Endothelial cell (in vitro differentiated cells): ENCODE results near the gene GTSE1. TPM values are rescaled to one million over a fixed set of nuclear protein-coding genes. Genes with fewer than 3 reads are reported as not detected.

ENCODE experiments used
- DNase-seq: peaks from one replicate; pipeline ENCODE4 v3.0.0; 2021; ENCODE audit warnings: low spot score
- H3K27ac Mint-ChIP-seq: one replicate; pipeline ENCODE4 v1.8.0; 2021; ENCODE audit warnings: mixed read lengths, inconsistent platforms; ENCODE audit not compliant: unreplicated experiment
- H3K27me3 Mint-ChIP-seq: one replicate; pipeline ENCODE4 v1.8.0; 2021; ENCODE audit warnings: mild to moderate bottlenecking, moderate library complexity, mixed read lengths, inconsistent platforms; ENCODE audit not compliant: unreplicated experiment
- H3K36me3 Mint-ChIP-seq: one replicate; pipeline ENCODE4 v1.8.0; 2021; ENCODE audit warnings: mild to moderate bottlenecking, low read depth, mixed read lengths, inconsistent platforms; ENCODE audit not compliant: unreplicated experiment
- H3K4me1 Mint-ChIP-seq: one replicate; pipeline ENCODE4 v1.8.0; 2021; ENCODE audit warnings: mild to moderate bottlenecking, mixed read lengths, inconsistent platforms; ENCODE audit not compliant: unreplicated experiment
- H3K4me3 Mint-ChIP-seq: one replicate; pipeline ENCODE4 v1.8.0; 2021; ENCODE audit warnings: mild to moderate bottlenecking, mixed read lengths, inconsistent platforms; ENCODE audit not compliant: unreplicated experiment
- H3K9me3 Mint-ChIP-seq: one replicate; pipeline ENCODE4 v1.8.0; 2021; ENCODE audit warnings: mixed read lengths, inconsistent platforms; ENCODE audit not compliant: unreplicated experiment
- total RNA-seq: library from RNA; stranded (reverse); fragmentation: NEBNext Ultra II Directional; extraction: Animal tissue kit (Norgen Biotek cat#: 25700); gene quantifications from one replicate; pipeline ENCODE4 v1.2.1, GENCODE V29; 2021; ENCODE audit not compliant: unreplicated experiment
- TF ChIP-seq, protein P1 (sequence below): fragments of 200-600 bp; sonication (generic); IDR thresholded peaks from one replicate; pipeline ENCODE4 v1.5.0; 2021; ENCODE audit warnings: antibody characterized with exemption; ENCODE audit not compliant: unreplicated experiment

The GTSE1 gene
- total RNA-seq, 1 donor from 2014 or later = 8.2 TPM

GRCh38 chr22:46269564-46269963 is 27.1 kb upstream of the GTSE1 start:
- peaks cover 13% of the 10 kb centered on the region for H3K4me1 Mint-ChIP-seq
- peaks cover 6% of the 10 kb centered on the region for H3K27me3 Mint-ChIP-seq
- H3K9me3 Mint-ChIP-seq = peaks cover 8% of the 10 kb centered on the region
- H3K4me3 Mint-ChIP-seq = peak overlapping the region; percentile 82
- H3K27ac Mint-ChIP-seq = no peak overlapping the region
- H3K36me3 Mint-ChIP-seq = peaks cover 13% of the 10 kb centered on the region
- DNase-seq = no peak
- TF ChIP-seq, protein P1, sequence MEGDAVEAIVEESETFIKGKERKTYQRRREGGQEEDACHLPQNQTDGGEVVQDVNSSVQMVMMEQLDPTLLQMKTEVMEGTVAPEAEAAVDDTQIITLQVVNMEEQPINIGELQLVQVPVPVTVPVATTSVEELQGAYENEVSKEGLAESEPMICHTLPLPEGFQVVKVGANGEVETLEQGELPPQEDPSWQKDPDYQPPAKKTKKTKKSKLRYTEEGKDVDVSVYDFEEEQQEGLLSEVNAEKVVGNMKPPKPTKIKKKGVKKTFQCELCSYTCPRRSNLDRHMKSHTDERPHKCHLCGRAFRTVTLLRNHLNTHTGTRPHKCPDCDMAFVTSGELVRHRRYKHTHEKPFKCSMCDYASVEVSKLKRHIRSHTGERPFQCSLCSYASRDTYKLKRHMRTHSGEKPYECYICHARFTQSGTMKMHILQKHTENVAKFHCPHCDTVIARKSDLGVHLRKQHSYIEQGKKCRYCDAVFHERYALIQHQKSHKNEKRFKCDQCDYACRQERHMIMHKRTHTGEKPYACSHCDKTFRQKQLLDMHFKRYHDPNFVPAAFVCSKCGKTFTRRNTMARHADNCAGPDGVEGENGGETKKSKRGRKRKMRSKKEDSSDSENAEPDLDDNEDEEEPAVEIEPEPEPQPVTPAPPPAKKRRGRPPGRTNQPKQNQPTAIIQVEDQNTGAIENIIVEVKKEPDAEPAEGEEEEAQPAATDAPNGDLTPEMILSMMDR = no peak

GRCh38 chr22:46272196-46272595 is 24.5 kb upstream of the GTSE1 start:
- H3K4me1 Mint-ChIP-seq = peaks cover 12% of the 10 kb centered on the region

GRCh38 chr22:46272762-46273431 is 23.8 kb upstream of the GTSE1 start:
- Mint-ChIP-seq H3K4me3 (no peak overlapping the region), H3K27me3 (peaks cover 3% of the 10 kb centered on the region), H3K36me3 (peaks cover 27% of the 10 kb centered on the region), H3K4me1 (peaks cover 9% of the 10 kb centered on the region), H3K9me3 (no peaks in the 10 kb centered on the region), H3K27ac (no peak overlapping the region)
- TF ChIP-seq, protein P1 = no peak
- DNase-seq = no peak

More at GRCh38 chr22:46272196-46272595, 24.5 kb upstream of the GTSE1 start:
- Mint-ChIP-seq H3K27me3 (peaks cover 6% of the 10 kb centered on the region), H3K27ac (no peak overlapping the region), H3K36me3 (peaks cover 25% of the 10 kb centered on the region), H3K4me3 (no peak overlapping the region), H3K9me3 (no peaks in the 10 kb centered on the region)
- DNase-seq = no peak
- TF ChIP-seq, protein P1 = no peak

DNA sequence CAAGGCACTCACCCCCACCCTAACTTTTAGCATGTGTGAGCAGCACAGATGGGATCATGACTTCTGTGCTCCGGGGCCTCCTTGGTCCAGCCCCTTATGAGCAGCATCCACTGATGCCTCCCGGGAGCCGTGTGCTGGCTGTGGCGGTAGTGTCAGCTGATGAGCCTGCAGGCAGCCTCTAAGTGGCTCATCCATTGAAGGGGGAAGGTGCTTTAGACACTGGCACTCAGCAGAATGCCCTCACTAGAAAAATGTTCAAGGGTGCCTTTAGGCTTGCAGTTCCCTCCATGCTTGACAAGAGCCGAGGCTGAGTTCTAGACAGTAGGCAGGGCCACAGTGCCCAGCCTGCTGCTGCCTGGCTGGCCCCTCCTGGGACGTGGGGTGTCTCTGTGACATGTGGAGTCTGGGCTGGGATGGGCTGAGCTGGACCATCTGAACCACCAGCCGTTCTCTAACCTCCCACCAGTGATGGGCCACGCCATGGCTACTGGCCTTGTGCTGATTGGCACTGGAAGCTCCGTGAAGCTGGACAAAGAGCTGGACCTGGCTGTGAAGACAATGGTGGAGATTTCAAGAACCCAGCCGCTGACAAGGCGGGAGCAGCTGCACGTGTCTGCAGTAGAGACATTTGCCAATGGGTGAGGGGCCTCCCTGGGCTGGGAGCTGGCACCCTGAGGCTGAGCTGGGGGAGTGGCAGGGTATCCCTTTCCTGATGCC is 23.1 kb upstream of the GTSE1 start:
- H3K4me3 Mint-ChIP-seq = no peak overlapping the region
- DNase-seq = no peak
- H3K27ac Mint-ChIP-seq = no peak overlapping the region

More for the DNA sequence above, 23.1 kb upstream of the GTSE1 start:
- TF ChIP-seq, protein P1 = no peak
- Mint-ChIP-seq H3K4me1 (peaks cover 6% of the 10 kb centered on the region), H3K27me3 (peaks cover 3% of the 10 kb centered on the region), H3K9me3 (no peaks in the 10 kb centered on the region), H3K36me3 (peaks cover 33% of the 10 kb centered on the region)
